ENCODE results near the gene ADCY10.

ADCY10 gene

GRCh38 chr1:167821969-167822685 is 91.8 kb downstream of the ADCY10 start:
- Histone ChIP-seq H3K27ac (replicated peaks) (no peak overlapping the region), H3K4me3 (replicated peaks; ENCODE audit: insufficient read depth, low read length) (no peak overlapping the region), H3K27me3 (ENCODE audit: insufficient read depth, poor library complexity, severe bottlenecking) (no peaks in the 10 kb centered on the region)
- DNase-seq (ENCODE audit: low read depth in 1 of 2, low spot score in 1 of 2), result peak in 1 of 2 experiments; percentile 7
- TF ChIP-seq SPI1 (IDR thresholded peaks at IDR 0.05; ENCODE audit: borderline replicate concordance, low read depth) (no peak), GABPA (IDR thresholded peaks at IDR 0.05; ENCODE audit: low read depth) (no peak), CTCF (IDR thresholded peaks at IDR 0.05; ENCODE audit: insufficient read depth, low read length) (no peak), POLR2AphosphoS5 (IDR thresholded peaks at IDR 0.05; ENCODE audit: low read depth) (no peak), REST (IDR thresholded peaks at IDR 0.05; ENCODE audit: insufficient replicate concordance, low read depth) (no peak)

- TF ChIP-seq CTCF (IDR thresholded peaks at IDR 0.05; ENCODE audit: insufficient read depth, low read length) (no peak), POLR2AphosphoS5 (IDR thresholded peaks at IDR 0.05; ENCODE audit: low read depth) (no peak), GABPA (IDR thresholded peaks at IDR 0.05; ENCODE audit: low read depth) (no peak), SPI1 (IDR thresholded peaks at IDR 0.05; ENCODE audit: borderline replicate concordance, low read depth) (no peak), REST (IDR thresholded peaks at IDR 0.05; ENCODE audit: insufficient replicate concordance, low read depth) (no peak)
- no peak overlapping the region for H3K4me3 ChIP-seq (replicated peaks; ENCODE audit: insufficient read depth, low read length)
- no peak overlapping the region for H3K27ac ChIP-seq (replicated peaks)
- DNase-seq (ENCODE audit: low read depth in 1 of 2, low spot score in 1 of 2), result no peak
- no peaks in the 10 kb centered on the region for H3K27me3 ChIP-seq (ENCODE audit: insufficient read depth, poor library complexity, severe bottlenecking)
Observed at GRCh38 chr1:167821356-167821685, 92.6 kb downstream of the ADCY10 start.

- H3K27ac ChIP-seq (replicated peaks), result no peak overlapping the region
- H3K27me3 ChIP-seq (ENCODE audit: insufficient read depth, poor library complexity, severe bottlenecking), result no peaks in the 10 kb centered on the region
- no peak for DNase-seq (ENCODE audit: low read depth in 1 of 2, low spot score in 1 of 2)
- TF ChIP-seq CTCF (IDR thresholded peaks at IDR 0.05; ENCODE audit: insufficient read depth, low read length), result no peak
- TF ChIP-seq POLR2AphosphoS5 (IDR thresholded peaks at IDR 0.05; ENCODE audit: low read depth), result no peak
- no peak for TF ChIP-seq GABPA (IDR thresholded peaks at IDR 0.05; ENCODE audit: low read depth)
- TF ChIP-seq SPI1 (IDR thresholded peaks at IDR 0.05; ENCODE audit: borderline replicate concordance, low read depth), result no peak
- TF ChIP-seq REST (IDR thresholded peaks at IDR 0.05; ENCODE audit: insufficient replicate concordance, low read depth), result no peak
- H3K4me3 ChIP-seq (replicated peaks; ENCODE audit: insufficient read depth, low read length), result no peak overlapping the region
Observed at GRCh38 chr1:167820684-167821355, 93.1 kb downstream of the ADCY10 start.

All from HL-60 (cell line).